Neural progenitor cell (in vitro differentiated cells): ENCODE measurements around the gene GDF2. TPM values are rescaled to one million over a fixed set of nuclear protein-coding genes. Genes with fewer than 3 reads are reported as not detected.

Source experiments
- DNase-seq: peaks from one replicate; pipeline ENCODE4 v3.0.0-alpha.2; 2016; ENCODE audit warnings: low spot score
- H2AFZ ChIP-seq: fragments of 200-600 bp; sonication (generic); replicated peaks from 2 replicates; pipeline ENCODE4 v1.6.1; 2016; ENCODE audit warnings: antibody characterized with exemption
- H3F3A ChIP-seq: fragments of 200-600 bp; sonication (generic); 2 replicates; pipeline ENCODE4 v1.6.1; 2016; ENCODE audit warnings: antibody characterized with exemption, low read depth
- H3K27ac ChIP-seq: fragments of 200-600 bp; sonication (generic); 2 replicates; pipeline ENCODE4 v1.5.1; 2016; ENCODE audit warnings: mild to moderate bottlenecking
- H3K27me3 ChIP-seq: fragments of 200-600 bp; sonication (generic); 2 replicates; pipeline ENCODE4 v1.6.1; 2016; ENCODE audit warnings: mild to moderate bottlenecking, moderate library complexity
- H3K36me3 ChIP-seq: fragments of 200-600 bp; sonication (generic); 2 replicates; pipeline ENCODE4 v1.5.1; 2016
- H3K4me1 ChIP-seq: fragments of 200-600 bp; sonication (generic); 2 replicates; pipeline ENCODE4 v1.6.1; 2016; ENCODE audit warnings: mixed run types
- H3K4me2 ChIP-seq: fragments of 200-600 bp; sonication (generic); 2 replicates; pipeline ENCODE4 v1.6.1; 2016
- H3K4me3 ChIP-seq: fragments of 200-600 bp; sonication (generic); 2 replicates; pipeline ENCODE4 v1.5.1; 2016
- H3K79me2 ChIP-seq: fragments of 200-600 bp; sonication (generic); 2 replicates; pipeline ENCODE4 v1.6.1; 2016; ENCODE audit warnings: low read depth
- H3K9ac ChIP-seq: fragments of 200-600 bp; sonication (generic); 2 replicates; pipeline ENCODE4 v1.6.1; 2016
- H3K9me3 ChIP-seq: fragments of 200-600 bp; sonication (generic); 2 replicates; pipeline ENCODE4 v1.5.1; 2016; ENCODE audit warnings: low read depth
- H4K20me1 ChIP-seq: fragments of 200-600 bp; sonication (generic); 2 replicates; pipeline ENCODE4 v1.6.1; 2016; ENCODE audit warnings: low read depth
- H3K27ac Mint-ChIP-seq: 3 replicates; pipeline ENCODE4 v1.8.0; 2021; ENCODE audit warnings: mixed read lengths
- H3K27me3 Mint-ChIP-seq: 2 replicates; pipeline ENCODE4 v1.8.0; 2022; ENCODE audit warnings: low read depth, mild to moderate bottlenecking, inconsistent platforms, moderate library complexity, mixed read lengths; ENCODE audit not compliant: insufficient read depth
- H3K36me3 Mint-ChIP-seq: 3 replicates; pipeline ENCODE4 v1.8.0; 2021; ENCODE audit warnings: mixed read lengths
- H3K4me1 Mint-ChIP-seq: 3 replicates; pipeline ENCODE4 v1.8.0; 2021; ENCODE audit warnings: mixed read lengths
- H3K4me3 Mint-ChIP-seq: 3 replicates; pipeline ENCODE4 v1.8.0; 2021; ENCODE audit warnings: mild to moderate bottlenecking, moderate library complexity, mixed read lengths
- H3K9me3 Mint-ChIP-seq: 3 replicates; pipeline ENCODE4 v1.8.0; 2020; ENCODE audit warnings: mixed read lengths
- EZH2 ChIP-seq: fragments of 200-600 bp; sonication (generic); IDR thresholded peaks from 2 replicates; pipeline ENCODE4 v1.6.1; 2017; ENCODE audit warnings: antibody characterized with exemption, mild to moderate bottlenecking, moderate library complexity
- EZH2phosphoT487 ChIP-seq: fragments of 200-600 bp; sonication (generic); IDR thresholded peaks from 2 replicates; pipeline ENCODE4 v1.6.1; 2017; ENCODE audit warnings: antibody characterized with exemption
- total RNA-seq: library from RNA; depleted of rRNA; stranded (reverse); fragments of >200 nt; gene quantifications from 2 replicates; pipeline ENCODE4 v1.2.3, GENCODE V29; 2015; ENCODE audit warnings: low replicate concordance
- TF ChIP-seq, protein P1 (sequence below): fragments of 200-600 bp; sonication (generic); IDR thresholded peaks from 2 replicates; pipeline ENCODE4 v1.5.1; 2017; ENCODE audit warnings: antibody characterized with exemption, mild to moderate bottlenecking

The GDF2 gene
- total RNA-seq, 1 donor from 2014 or later, result not detected

DNA sequence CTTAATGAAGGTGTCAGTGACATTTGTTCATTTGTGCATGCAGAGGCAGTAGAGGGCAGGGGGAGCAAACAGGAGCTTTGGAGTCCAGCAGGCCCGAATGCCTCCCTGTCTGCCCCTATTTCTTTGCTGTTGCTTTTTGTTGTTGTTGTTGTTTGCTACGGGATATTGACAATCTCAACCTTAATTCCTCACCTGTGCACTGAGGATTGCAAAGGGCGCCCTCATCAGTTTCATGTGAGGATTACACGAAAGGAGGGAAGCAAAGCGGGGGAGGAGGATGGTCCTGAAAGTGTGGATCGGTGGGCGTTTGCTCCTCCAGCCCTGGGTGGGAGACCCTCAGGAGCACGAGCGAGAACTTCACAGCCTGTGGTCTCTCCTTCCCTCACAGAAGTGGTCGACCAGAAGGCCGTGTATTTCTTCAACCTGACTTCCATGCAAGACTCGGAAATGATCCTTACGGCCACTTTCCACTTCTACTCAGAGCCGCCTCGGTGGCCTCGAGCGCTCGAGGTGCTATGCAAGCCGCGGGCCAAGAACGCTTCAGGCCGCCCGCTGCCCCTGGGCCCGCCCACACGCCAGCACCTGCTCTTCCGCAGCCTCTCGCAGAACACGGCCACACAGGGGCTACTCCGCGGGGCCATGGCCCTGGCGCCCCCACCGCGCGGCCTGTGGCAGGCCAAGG is 12.7 kb upstream of the GDF2 start:
- Histone ChIP-seq H3K4me1 (no peaks in the 10 kb centered on the region), H3K4me3 (no peak overlapping the region), H3K36me3 (no peaks in the 10 kb centered on the region), H3K4me2 (no peak overlapping the region), H3K27ac (no peak overlapping the region), H3K9me3 (no peaks in the 10 kb centered on the region), H4K20me1 (no peaks in the 10 kb centered on the region), H3K79me2 (no peaks in the 10 kb centered on the region), H3K27me3 (no peaks in the 10 kb centered on the region), H3K9ac (no peak overlapping the region), H2AFZ (no peak overlapping the region), H3F3A (no peaks in the 10 kb centered on the region)
- peaks cover 7% of the 10 kb centered on the region for H3K27me3 Mint-ChIP-seq
- no peaks in the 10 kb centered on the region for H3K9me3 Mint-ChIP-seq
- peaks cover 3% of the 10 kb centered on the region for H3K36me3 Mint-ChIP-seq
- H3K27ac Mint-ChIP-seq, result no peak overlapping the region
- no peak for TF ChIP-seq EZH2
- TF ChIP-seq, protein P1, sequence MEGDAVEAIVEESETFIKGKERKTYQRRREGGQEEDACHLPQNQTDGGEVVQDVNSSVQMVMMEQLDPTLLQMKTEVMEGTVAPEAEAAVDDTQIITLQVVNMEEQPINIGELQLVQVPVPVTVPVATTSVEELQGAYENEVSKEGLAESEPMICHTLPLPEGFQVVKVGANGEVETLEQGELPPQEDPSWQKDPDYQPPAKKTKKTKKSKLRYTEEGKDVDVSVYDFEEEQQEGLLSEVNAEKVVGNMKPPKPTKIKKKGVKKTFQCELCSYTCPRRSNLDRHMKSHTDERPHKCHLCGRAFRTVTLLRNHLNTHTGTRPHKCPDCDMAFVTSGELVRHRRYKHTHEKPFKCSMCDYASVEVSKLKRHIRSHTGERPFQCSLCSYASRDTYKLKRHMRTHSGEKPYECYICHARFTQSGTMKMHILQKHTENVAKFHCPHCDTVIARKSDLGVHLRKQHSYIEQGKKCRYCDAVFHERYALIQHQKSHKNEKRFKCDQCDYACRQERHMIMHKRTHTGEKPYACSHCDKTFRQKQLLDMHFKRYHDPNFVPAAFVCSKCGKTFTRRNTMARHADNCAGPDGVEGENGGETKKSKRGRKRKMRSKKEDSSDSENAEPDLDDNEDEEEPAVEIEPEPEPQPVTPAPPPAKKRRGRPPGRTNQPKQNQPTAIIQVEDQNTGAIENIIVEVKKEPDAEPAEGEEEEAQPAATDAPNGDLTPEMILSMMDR, result peak; percentile 66
- no peak overlapping the region for H3K4me3 Mint-ChIP-seq
- H3K4me1 Mint-ChIP-seq, result peaks cover 28% of the 10 kb centered on the region
- DNase-seq, result peak; percentile 32

DNA sequence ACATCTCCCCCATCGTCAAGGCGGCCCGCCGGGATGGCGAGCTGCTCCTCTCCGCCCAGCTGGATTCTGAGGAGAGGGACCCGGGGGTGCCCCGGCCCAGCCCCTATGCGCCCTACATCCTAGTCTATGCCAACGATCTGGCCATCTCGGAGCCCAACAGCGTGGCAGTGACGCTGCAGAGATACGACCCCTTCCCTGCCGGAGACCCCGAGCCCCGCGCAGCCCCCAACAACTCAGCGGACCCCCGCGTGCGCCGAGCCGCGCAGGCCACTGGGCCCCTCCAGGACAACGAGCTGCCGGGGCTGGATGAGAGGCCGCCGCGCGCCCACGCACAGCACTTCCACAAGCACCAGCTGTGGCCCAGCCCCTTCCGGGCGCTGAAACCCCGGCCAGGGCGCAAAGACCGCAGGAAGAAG is 12.2 kb upstream of the GDF2 start:
- peaks cover 5% of the 10 kb centered on the region for H3K27me3 Mint-ChIP-seq
- H3K4me3 ChIP-seq, result no peak overlapping the region

DNA sequence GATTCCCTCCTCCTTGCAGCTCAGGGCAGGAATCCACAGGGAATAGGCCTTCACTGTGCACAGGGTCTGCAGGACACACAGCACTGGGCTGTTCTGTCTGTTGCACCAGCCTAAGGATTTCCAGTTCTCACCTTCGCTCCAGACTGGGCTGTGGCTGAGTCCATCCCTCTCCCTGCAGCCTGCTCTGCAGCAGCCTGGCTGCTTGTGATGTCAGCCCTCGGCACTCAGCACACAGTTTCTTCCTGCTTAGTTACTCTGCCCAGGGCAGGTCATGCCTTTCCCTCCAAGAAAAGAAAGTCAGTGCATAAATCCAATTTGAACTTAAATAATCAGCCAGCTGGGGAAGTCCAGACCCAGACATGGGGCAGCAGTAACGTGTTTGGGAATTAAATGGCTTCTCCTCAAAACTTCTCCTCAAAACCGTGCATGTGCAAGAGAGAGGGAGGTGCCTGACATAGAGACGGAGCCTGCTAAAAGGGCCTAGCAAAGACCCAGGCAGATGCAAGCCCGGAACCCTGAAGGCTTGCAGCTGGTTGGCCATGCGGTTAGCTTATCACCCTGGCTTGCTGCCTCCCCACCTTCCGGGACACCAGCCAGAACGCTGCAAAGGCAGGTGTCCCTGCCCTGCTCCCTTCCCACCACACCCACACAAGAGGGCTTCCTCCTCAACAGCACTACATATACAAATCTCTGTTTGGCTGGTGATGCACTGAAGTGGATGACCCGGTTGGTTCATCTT is 10.9 kb upstream of the GDF2 start:
- Mint-ChIP-seq H3K4me1 (peaks cover 23% of the 10 kb centered on the region), H3K4me3 (no peak overlapping the region), H3K36me3 (peaks cover 3% of the 10 kb centered on the region), H3K9me3 (no peaks in the 10 kb centered on the region), H3K27me3 (peaks cover 3% of the 10 kb centered on the region), H3K27ac (no peak overlapping the region)
- H3K27ac ChIP-seq, result no peak overlapping the region
- no peak for DNase-seq
- no peak overlapping the region for H3K9ac ChIP-seq
- no peaks in the 10 kb centered on the region for H3K27me3 ChIP-seq
- no peak overlapping the region for H3K4me3 ChIP-seq
- H3F3A ChIP-seq, result no peaks in the 10 kb centered on the region
- TF ChIP-seq EZH2phosphoT487, result no peak
- no peak for TF ChIP-seq EZH2
- TF ChIP-seq, protein P1, result no peak
- no peaks in the 10 kb centered on the region for H3K4me1 ChIP-seq
- no peaks in the 10 kb centered on the region for H3K9me3 ChIP-seq
- no peak overlapping the region for H3K4me2 ChIP-seq
- H3K36me3 ChIP-seq, result no peaks in the 10 kb centered on the region
- H3K79me2 ChIP-seq, result no peaks in the 10 kb centered on the region
- H4K20me1 ChIP-seq, result no peaks in the 10 kb centered on the region
- no peak overlapping the region for H2AFZ ChIP-seq

More for the DNA sequence above, 12.2 kb upstream of the GDF2 start:
- Mint-ChIP-seq H3K27ac (no peak overlapping the region), H3K4me3 (no peak overlapping the region), H3K36me3 (peaks cover 3% of the 10 kb centered on the region), H3K4me1 (peaks cover 24% of the 10 kb centered on the region), H3K9me3 (no peaks in the 10 kb centered on the region)
- Histone ChIP-seq H3K27ac (no peak overlapping the region), H3K27me3 (no peaks in the 10 kb centered on the region), H3K36me3 (no peaks in the 10 kb centered on the region), H3K9ac (no peak overlapping the region), H3K9me3 (no peaks in the 10 kb centered on the region), H3K79me2 (no peaks in the 10 kb centered on the region), H4K20me1 (no peaks in the 10 kb centered on the region), H3K4me2 (no peak overlapping the region), H3K4me1 (no peaks in the 10 kb centered on the region), H3F3A (no peaks in the 10 kb centered on the region), H2AFZ (no peak overlapping the region)
- DNase-seq, result no peak
- no peak for TF ChIP-seq EZH2
- TF ChIP-seq, protein P1, result no peak
- no peak for TF ChIP-seq EZH2phosphoT487
